H9 (cell line): ENCODE results near the gene ASB5. TPM values are rescaled to one million over a fixed set of nuclear protein-coding genes. Genes with fewer than 3 reads are reported as not detected.

ENCODE experiments used
- DNase-seq: peaks from one replicate; pipeline ENCODE4 v3.0.0-alpha.2; 2017
- H2AFZ ChIP-seq: one replicate; pipeline ENCODE4 v1.6.1; 2013; ENCODE audit warnings: mild to moderate bottlenecking, low read length, control low read depth, moderate library complexity
- H2AK5ac ChIP-seq: 2 replicates; pipeline ENCODE4 v1.6.1; 2013; ENCODE audit warnings: low read length, control low read depth, mixed read lengths; ENCODE audit not compliant: insufficient read length
- H2BK120ac ChIP-seq: one replicate; pipeline ENCODE4 v1.6.1; 2013; ENCODE audit warnings: low read depth, mild to moderate bottlenecking, low read length, control low read depth, inconsistent platforms; ENCODE audit not compliant: poor library complexity, severe bottlenecking
- H2BK12ac ChIP-seq: 2 replicates; pipeline ENCODE4 v1.6.1; 2013; ENCODE audit warnings: low read length, control low read depth, mixed read lengths, low read depth; ENCODE audit not compliant: insufficient read length
- H2BK15ac ChIP-seq: 2 replicates; pipeline ENCODE4 v1.6.1; 2013; ENCODE audit warnings: low read depth, low read length, control low read depth
- H2BK20ac ChIP-seq: one replicate; pipeline ENCODE4 v1.6.1; 2013; ENCODE audit warnings: low read depth, mild to moderate bottlenecking, low read length, control low read depth, inconsistent platforms; ENCODE audit not compliant: poor library complexity, severe bottlenecking
- H2BK5ac ChIP-seq: 2 replicates; pipeline ENCODE4 v1.6.1; 2013; ENCODE audit warnings: low read length, control low read depth, mixed read lengths; ENCODE audit not compliant: insufficient read length
- H3K14ac ChIP-seq: 2 replicates; pipeline ENCODE4 v1.6.1; 2013; ENCODE audit warnings: low read length, control low read depth; ENCODE audit not compliant: insufficient read depth
- H3K18ac ChIP-seq: 2 replicates; pipeline ENCODE4 v1.6.1; 2013; ENCODE audit warnings: low read depth, mild to moderate bottlenecking, mixed read lengths, low read length, control low read depth; ENCODE audit not compliant: insufficient read length
- H3K23ac ChIP-seq: 2 replicates; pipeline ENCODE4 v1.6.1; 2013; ENCODE audit warnings: low read length, control low read depth, mixed read lengths, low read depth; ENCODE audit not compliant: insufficient read length
- H3K23me2 ChIP-seq: 2 replicates; pipeline ENCODE4 v1.6.1; 2013; ENCODE audit warnings: low read depth, mild to moderate bottlenecking, mixed read lengths, low read length, control low read depth; ENCODE audit not compliant: insufficient read length, poor library complexity, severe bottlenecking
- H3K27ac ChIP-seq: 2 replicates; pipeline ENCODE4 v1.5.1; 2013; ENCODE audit warnings: low read length, control low read depth, mixed read lengths, low read depth; ENCODE audit not compliant: insufficient read length
- H3K27me3 ChIP-seq: 2 replicates; pipeline ENCODE4 v1.6.1; 2013; ENCODE audit warnings: low read length, control low read depth, inconsistent platforms; ENCODE audit not compliant: insufficient read depth
- H3K4ac ChIP-seq: 2 replicates; pipeline ENCODE4 v1.6.1; 2013; ENCODE audit warnings: low read depth, mild to moderate bottlenecking, control low read depth, inconsistent platforms, low read length, moderate library complexity
- H3K4me1 ChIP-seq: 2 replicates; pipeline ENCODE4 v1.6.1; 2013; ENCODE audit warnings: low read length, control low read depth, inconsistent platforms; ENCODE audit not compliant: insufficient read depth
- H3K4me2 ChIP-seq: 2 replicates; pipeline ENCODE4 v1.6.1; 2013; ENCODE audit warnings: low read length, control low read depth, mixed read lengths; ENCODE audit not compliant: insufficient read length, insufficient read depth
- H3K56ac ChIP-seq: 2 replicates; pipeline ENCODE4 v1.6.1; 2013; ENCODE audit warnings: low read depth, mild to moderate bottlenecking, mixed read lengths, low read length, control low read depth; ENCODE audit not compliant: insufficient read length
- H3K79me1 ChIP-seq: 2 replicates; pipeline ENCODE4 v1.6.1; 2013; ENCODE audit warnings: low read depth, mild to moderate bottlenecking, moderate library complexity, low read length, control low read depth, inconsistent platforms; ENCODE audit not compliant: insufficient read depth, poor library complexity, severe bottlenecking
- H3K79me2 ChIP-seq: 2 replicates; pipeline ENCODE4 v1.6.1; 2013; ENCODE audit warnings: low read length, control low read depth, inconsistent platforms; ENCODE audit not compliant: insufficient read depth
- H3K9ac ChIP-seq: 2 replicates; pipeline ENCODE4 v1.6.1; 2013; ENCODE audit warnings: low read length, control low read depth, mixed read lengths; ENCODE audit not compliant: insufficient read length; ENCODE audit errors: extremely low read depth
- H3K9me3 ChIP-seq: one replicate; pipeline ENCODE4 v1.6.1; 2013; ENCODE audit warnings: low read depth, low read length, inconsistent platforms; ENCODE audit not compliant: control insufficient read depth
- H3T11ph ChIP-seq: one replicate; pipeline ENCODE4 v1.6.1; 2013; ENCODE audit warnings: mild to moderate bottlenecking, low read length, control low read depth, inconsistent platforms
- H4K20me1 ChIP-seq: one replicate; pipeline ENCODE4 v1.6.1; 2013; ENCODE audit not compliant: control insufficient read depth, insufficient read length, insufficient read depth
- H4K5ac ChIP-seq: 2 replicates; pipeline ENCODE4 v1.6.1; 2013; ENCODE audit warnings: low read depth, mild to moderate bottlenecking, mixed read lengths, low read length, control low read depth; ENCODE audit not compliant: insufficient read length
- H4K8ac ChIP-seq: replicated peaks from 2 replicates; pipeline ENCODE4 v1.6.1; 2013; ENCODE audit warnings: low read length, control low read depth, mixed read lengths, low read depth; ENCODE audit not compliant: insufficient read length
- H4K91ac ChIP-seq: 2 replicates; pipeline ENCODE4 v1.6.1; 2013; ENCODE audit warnings: low read depth, mild to moderate bottlenecking, moderate library complexity, mixed read lengths, low read length, control low read depth; ENCODE audit not compliant: insufficient read length
- H3K27ac Mint-ChIP-seq, 3 experiments: 2 replicates in 2 of 3; 3 replicates in 1 of 3; pipeline ENCODE4 v1.8.0; 2020 to 2021; ENCODE audit warnings: mixed read lengths in 3 of 3, mild to moderate bottlenecking in 1 of 3, moderate library complexity in 1 of 3
- H3K27me3 Mint-ChIP-seq: 2 replicates; pipeline ENCODE4 v1.8.0; 2021; ENCODE audit warnings: low read depth, mild to moderate bottlenecking, moderate library complexity, mixed read lengths
- H3K36me3 Mint-ChIP-seq, 3 experiments: 2 replicates in 2 of 3; 3 replicates in 1 of 3; pipeline ENCODE4 v1.8.0; 2020 to 2021; ENCODE audit warnings: low read depth in 3 of 3, mixed read lengths in 3 of 3; ENCODE audit not compliant: insufficient read depth in 1 of 3
- H3K4me1 Mint-ChIP-seq, 2 experiments: 2 replicates each; pipeline ENCODE4 v1.8.0; 2020; ENCODE audit warnings: mixed read lengths in 2 of 2
- H3K4me3 Mint-ChIP-seq, 2 experiments: 2 replicates in 1 of 2; 3 replicates in 1 of 2; pipeline ENCODE4 v1.8.0; 2020 to 2021; ENCODE audit warnings: mild to moderate bottlenecking in 2 of 2, mixed read lengths in 2 of 2, moderate library complexity in 1 of 2
- H3K9me3 Mint-ChIP-seq, 2 experiments: 2 replicates in 1 of 2; 3 replicates in 1 of 2; pipeline ENCODE4 v1.8.0; 2020; ENCODE audit warnings: mild to moderate bottlenecking in 2 of 2, mixed read lengths in 2 of 2, moderate library complexity in 1 of 2
- CTCF ChIP-seq: fragments of 200-600 bp; sonication (generic); conservative IDR thresholded peaks from 3 replicates; pipeline ENCODE4 v1.8.0; 2021; ENCODE audit warnings: antibody characterized with exemption, mild to moderate bottlenecking
- WGBS: extraction: QIAGEN DNeasy Blood & Tissue Kit; methylation state at CpG from one replicate; pipeline ENCODE4 v1.1.7; 2013; ENCODE audit warnings: missing lambda C conversion rate, low lambda C conversion rate, mixed read lengths; ENCODE audit not compliant: insufficient read length; ENCODE audit errors: extremely low coverage; 5-methylcytosine and 5-hydroxymethylcytosine counted together
- total RNA-seq: library from RNA; stranded (reverse); gene quantifications from 2 replicates; pipeline ENCODE4 v1.2.1, GENCODE V29; 2021

ASB5 gene
- total RNA-seq, 1 experiment from 2014 or later = not detected

- Mint-ChIP-seq H3K27ac (0 out of 7 replicates have a peak overlapping the region, but pooled peaks of 1 of the 3 experiments have one; percentile 55), H3K36me3 (no peaks in the 10 kb centered on the region), H3K9me3 (no peaks in the 10 kb centered on the region), H3K4me1 (peaks cover 43 to 51% of the 10 kb centered on the region in 2 experiments), H3K4me3 (no peak overlapping the region), H3K27me3 (no peaks in the 10 kb centered on the region)
- H4K20me1 ChIP-seq = no peaks in the 10 kb centered on the region
- H3T11ph ChIP-seq = no peak overlapping the region
- WGBS = no CpG with 5 or more reads among the region's 11 CpGs
- no peak overlapping the region for H3K4ac ChIP-seq
- no peak overlapping the region for H3K14ac ChIP-seq
- no peak overlapping the region for H2BK5ac ChIP-seq
- H4K91ac ChIP-seq = no peak overlapping the region
- H4K5ac ChIP-seq = no peak overlapping the region
- H3K18ac ChIP-seq = no peak overlapping the region
- no peak overlapping the region for H2BK12ac ChIP-seq
- no peak overlapping the region for H4K8ac ChIP-seq
- DNase-seq = no peak
- H3K23ac ChIP-seq = no peak overlapping the region
- H2BK120ac ChIP-seq = no peak overlapping the region
- no peaks in the 10 kb centered on the region for H3K9me3 ChIP-seq
- peaks cover 1% of the 10 kb centered on the region for H3K23me2 ChIP-seq
- no peak overlapping the region for H3K9ac ChIP-seq
- H2AK5ac ChIP-seq = no peak overlapping the region
- H2BK20ac ChIP-seq = no peak overlapping the region
- H3K27ac ChIP-seq = no peak overlapping the region
- TF ChIP-seq CTCF = no peak
- H2BK15ac ChIP-seq = no peak overlapping the region
- no peaks in the 10 kb centered on the region for H3K79me1 ChIP-seq
- H3K4me1 ChIP-seq = peaks cover 3% of the 10 kb centered on the region
- H3K79me2 ChIP-seq = no peaks in the 10 kb centered on the region
- H3K56ac ChIP-seq = no peak overlapping the region
- no peak overlapping the region for H3K4me2 ChIP-seq
- H3K27me3 ChIP-seq = no peaks in the 10 kb centered on the region
- H2AFZ ChIP-seq = no peak overlapping the region
These were observed 78.9 kb downstream of the ASB5 start for GRCh38 chr4:176189891-176190795.
